ENCODE results near the gene SMC6.

The SMC6 gene

GRCh38 chr2:17753803-17754663 is at the start of gene SMC6, which contains the start of gene GEN1:
Gene SMC6 (minus strand): TSS chr2:17753810. CDS start chr2:17745946, 7,864 bp downstream.
Gene GEN1 (plus strand): TSS chr2:17754138. CDS start chr2:17759944, 5,806 bp downstream.
- H3K9me3 ChIP-seq (ENCODE audit: insufficient read depth, low read depth, low read length): no peaks in the 10 kb centered on the region
- H3K4me1 ChIP-seq (ENCODE audit: insufficient read depth, low read length): peaks cover 15% of the 10 kb centered on the region; the same call in 1 of the 2 replicates
- peak within 1 kb of the TSS; percentile 95 for H3K9ac ChIP-seq (ENCODE audit: low read depth, low read length)
- no peaks in the 10 kb centered on the region for H3K27me3 ChIP-seq (ENCODE audit: insufficient read depth, low read length)
- H3K27ac ChIP-seq (ENCODE audit: low read length): peak within 1 kb of the TSS; percentile 52
- no peaks in the 10 kb centered on the region for H3K36me3 ChIP-seq (ENCODE audit: insufficient read depth, low read depth, low read length)
- peak within 1 kb of the TSS; percentile 98 for H3K4me3 ChIP-seq (ENCODE audit: low read length)

GRCh38 chr2:17800693-17801458 is 47.3 kb upstream of the SMC6 start:
- no peaks in the 10 kb centered on the region for H3K36me3 ChIP-seq (ENCODE audit: insufficient read depth, low read depth, low read length)
- H3K4me1 ChIP-seq (ENCODE audit: insufficient read depth, low read length): no peaks in the 10 kb centered on the region
- H3K4me3 ChIP-seq (ENCODE audit: low read length): no peak overlapping the region
- no peak overlapping the region for H3K9ac ChIP-seq (ENCODE audit: low read depth, low read length)
- no peak overlapping the region for H3K27ac ChIP-seq (ENCODE audit: low read length)
- no peaks in the 10 kb centered on the region for H3K27me3 ChIP-seq (ENCODE audit: insufficient read depth, low read length)
- H3K9me3 ChIP-seq (ENCODE audit: insufficient read depth, low read depth, low read length): no peaks in the 10 kb centered on the region

GRCh38 chr2:17800219-17800618 is 46.6 kb upstream of the SMC6 start:
- Histone ChIP-seq H3K9ac (ENCODE audit: low read depth, low read length) (no peak overlapping the region), H3K27ac (ENCODE audit: low read length) (no peak overlapping the region), H3K4me3 (ENCODE audit: low read length) (no peak overlapping the region)

GRCh38 chr2:17799301-17800120 is 45.9 kb upstream of the SMC6 start:
- no peaks in the 10 kb centered on the region for H3K36me3 ChIP-seq (ENCODE audit: insufficient read depth, low read depth, low read length)
- H3K9ac ChIP-seq (ENCODE audit: low read depth, low read length): no peak overlapping the region
- no peak overlapping the region for H3K27ac ChIP-seq (ENCODE audit: low read length)
- no peaks in the 10 kb centered on the region for H3K27me3 ChIP-seq (ENCODE audit: insufficient read depth, low read length)
- H3K9me3 ChIP-seq (ENCODE audit: insufficient read depth, low read depth, low read length): no peaks in the 10 kb centered on the region
- no peak overlapping the region for H3K4me3 ChIP-seq (ENCODE audit: low read length)
- no peaks in the 10 kb centered on the region for H3K4me1 ChIP-seq (ENCODE audit: insufficient read depth, low read length)

More at GRCh38 chr2:17800219-17800618, 46.6 kb upstream of the SMC6 start:
- H3K9me3 ChIP-seq (ENCODE audit: insufficient read depth, low read depth, low read length): no peaks in the 10 kb centered on the region
- H3K36me3 ChIP-seq (ENCODE audit: insufficient read depth, low read depth, low read length): no peaks in the 10 kb centered on the region
- no peaks in the 10 kb centered on the region for H3K27me3 ChIP-seq (ENCODE audit: insufficient read depth, low read length)
- H3K4me1 ChIP-seq (ENCODE audit: insufficient read depth, low read length): no peaks in the 10 kb centered on the region

- H3K4me1 ChIP-seq (ENCODE audit: insufficient read depth, low read length): no peaks in the 10 kb centered on the region
These were observed 44.7 kb upstream of the SMC6 start for GRCh38 chr2:17798338-17798737.

GRCh38 chr2:17795309-17795708 is 41.7 kb upstream of the SMC6 start:
- no peak overlapping the region for H3K27ac ChIP-seq (ENCODE audit: low read length)
- no peaks in the 10 kb centered on the region for H3K27me3 ChIP-seq (ENCODE audit: insufficient read depth, low read length)
- no peaks in the 10 kb centered on the region for H3K4me1 ChIP-seq (ENCODE audit: insufficient read depth, low read length)

More at GRCh38 chr2:17798338-17798737, 44.7 kb upstream of the SMC6 start:
- Histone ChIP-seq H3K9me3 (ENCODE audit: insufficient read depth, low read depth, low read length) (no peaks in the 10 kb centered on the region), H3K4me3 (ENCODE audit: low read length) (no peak overlapping the region), H3K9ac (ENCODE audit: low read depth, low read length) (no peak overlapping the region), H3K27me3 (ENCODE audit: insufficient read depth, low read length) (no peaks in the 10 kb centered on the region), H3K27ac (ENCODE audit: low read length) (no peak overlapping the region), H3K36me3 (ENCODE audit: insufficient read depth, low read depth, low read length) (no peaks in the 10 kb centered on the region)

GRCh38 chr2:17793803-17794354 is 40.3 kb upstream of the SMC6 start:
- Histone ChIP-seq H3K4me3 (ENCODE audit: low read length) (no peak overlapping the region), H3K9ac (ENCODE audit: low read depth, low read length) (no peak overlapping the region), H3K27ac (ENCODE audit: low read length) (no peak overlapping the region), H3K9me3 (ENCODE audit: insufficient read depth, low read depth, low read length) (no peaks in the 10 kb centered on the region), H3K4me1 (ENCODE audit: insufficient read depth, low read length) (no peaks in the 10 kb centered on the region), H3K36me3 (ENCODE audit: insufficient read depth, low read depth, low read length) (no peaks in the 10 kb centered on the region), H3K27me3 (ENCODE audit: insufficient read depth, low read length) (no peaks in the 10 kb centered on the region)

More at GRCh38 chr2:17795309-17795708, 41.7 kb upstream of the SMC6 start:
- no peak overlapping the region for H3K4me3 ChIP-seq (ENCODE audit: low read length)
- H3K9ac ChIP-seq (ENCODE audit: low read depth, low read length): no peak overlapping the region
- no peaks in the 10 kb centered on the region for H3K9me3 ChIP-seq (ENCODE audit: insufficient read depth, low read depth, low read length)
- H3K36me3 ChIP-seq (ENCODE audit: insufficient read depth, low read depth, low read length): no peaks in the 10 kb centered on the region

GRCh38 chr2:17793296-17793695 is 39.7 kb upstream of the SMC6 start:
- Histone ChIP-seq H3K9ac (ENCODE audit: low read depth, low read length) (no peak overlapping the region), H3K27ac (ENCODE audit: low read length) (no peak overlapping the region), H3K4me1 (ENCODE audit: insufficient read depth, low read length) (no peaks in the 10 kb centered on the region), H3K36me3 (ENCODE audit: insufficient read depth, low read depth, low read length) (no peaks in the 10 kb centered on the region), H3K27me3 (ENCODE audit: insufficient read depth, low read length) (no peaks in the 10 kb centered on the region), H3K4me3 (ENCODE audit: low read length) (no peak overlapping the region), H3K9me3 (ENCODE audit: insufficient read depth, low read depth, low read length) (no peaks in the 10 kb centered on the region)

GRCh38 chr2:17792515-17792914 is 38.9 kb upstream of the SMC6 start:
- H3K4me3 ChIP-seq (ENCODE audit: low read length): no peak overlapping the region
- no peaks in the 10 kb centered on the region for H3K36me3 ChIP-seq (ENCODE audit: insufficient read depth, low read depth, low read length)
- H3K27ac ChIP-seq (ENCODE audit: low read length): no peak overlapping the region
- no peaks in the 10 kb centered on the region for H3K9me3 ChIP-seq (ENCODE audit: insufficient read depth, low read depth, low read length)
- no peak overlapping the region for H3K9ac ChIP-seq (ENCODE audit: low read depth, low read length)
- H3K27me3 ChIP-seq (ENCODE audit: insufficient read depth, low read length): no peaks in the 10 kb centered on the region
- H3K4me1 ChIP-seq (ENCODE audit: insufficient read depth, low read length): no peaks in the 10 kb centered on the region

GRCh38 chr2:17791817-17792130 is 38.2 kb upstream of the SMC6 start:
- Histone ChIP-seq H3K9ac (ENCODE audit: low read depth, low read length) (no peak overlapping the region), H3K27me3 (ENCODE audit: insufficient read depth, low read length) (no peaks in the 10 kb centered on the region), H3K27ac (ENCODE audit: low read length) (no peak overlapping the region), H3K9me3 (ENCODE audit: insufficient read depth, low read depth, low read length) (no peaks in the 10 kb centered on the region), H3K36me3 (ENCODE audit: insufficient read depth, low read depth, low read length) (no peaks in the 10 kb centered on the region), H3K4me3 (ENCODE audit: low read length) (no peak overlapping the region), H3K4me1 (ENCODE audit: insufficient read depth, low read length) (no peaks in the 10 kb centered on the region)

- Histone ChIP-seq H3K27ac (ENCODE audit: low read length) (no peak overlapping the region), H3K36me3 (ENCODE audit: insufficient read depth, low read depth, low read length) (no peaks in the 10 kb centered on the region), H3K27me3 (ENCODE audit: insufficient read depth, low read length) (no peaks in the 10 kb centered on the region), H3K9ac (ENCODE audit: low read depth, low read length) (no peak overlapping the region), H3K9me3 (ENCODE audit: insufficient read depth, low read depth, low read length) (no peaks in the 10 kb centered on the region), H3K4me1 (ENCODE audit: insufficient read depth, low read length) (no peaks in the 10 kb centered on the region), H3K4me3 (ENCODE audit: low read length) (no peak overlapping the region)
These were observed 37.7 kb upstream of the SMC6 start for GRCh38 chr2:17791121-17791816.
